Islet precursor cell (in vitro differentiated cells): ENCODE results near the gene VHLL.
"Not testable (repeated sequence)": the region's sequence is repeated elsewhere in the genome, so short reads cannot be mapped to it uniquely, and the experiment has no call there.

ENCODE experiments used
- DNase-seq: peaks from one replicate; pipeline ENCODE4 v3.0.0-alpha.2; 2018

VHLL gene

GRCh38 chr1:156298852-156299357 is at the start of gene VHLL:
Gene VHLL (minus strand): TSS chr1:156299307. CDS start chr1:156299189, 118 bp downstream.
- DNase-seq: no peak

GRCh38 chr1:156347331-156347730 is 48.2 kb upstream of the VHLL start:
- no peak for DNase-seq

- peak; percentile 88 for DNase-seq
Measured at GRCh38 chr1:156346636-156347035, 47.5 kb upstream of the VHLL start.

GRCh38 chr1:156346035-156346434 is 46.9 kb upstream of the VHLL start:
- not testable (repeated sequence) for DNase-seq

- no peak for DNase-seq
Measured at GRCh38 chr1:156344409-156344808, 45.3 kb upstream of the VHLL start.

GRCh38 chr1:156342166-156342955 is 43.3 kb upstream of the VHLL start:
- no peak for DNase-seq

GRCh38 chr1:156338180-156338976 is 39.3 kb upstream of the VHLL start, which contains the start of the genes CCT3 and TSACC:
Gene CCT3 (minus strand): TSS chr1:156338292. CDS start chr1:156338184, 108 bp downstream.
Gene TSACC (plus strand): TSS chr1:156338526. CDS start chr1:156339758, 1,232 bp downstream.
- peak; percentile 100 for DNase-seq

- no peak for DNase-seq
Measured at GRCh38 chr1:156337888-156338179, 38.7 kb upstream of the VHLL start.

- DNase-seq: no peak
Measured at GRCh38 chr1:156337052-156337887, 38.2 kb upstream of the VHLL start.

GRCh38 chr1:156336242-156336641 is 37.1 kb upstream of the VHLL start:
- DNase-seq: no peak

GRCh38 chr1:156323179-156323578 is 24.1 kb upstream of the VHLL start:
- DNase-seq: not testable (repeated sequence)

GRCh38 chr1:156320560-156320959 is 21.5 kb upstream of the VHLL start:
- no peak for DNase-seq

- DNase-seq: no peak
Measured at GRCh38 chr1:156319664-156320063, 20.6 kb upstream of the VHLL start.

- DNase-seq: no peak
Measured at GRCh38 chr1:156316909-156317308, 17.8 kb upstream of the VHLL start.

- DNase-seq: no peak
Measured at GRCh38 chr1:156310962-156311361, 11.9 kb upstream of the VHLL start.

- DNase-seq: no peak
Measured at GRCh38 chr1:156308078-156308477, 9.0 kb upstream of the VHLL start.

- DNase-seq: no peak
Measured at GRCh38 chr1:156305215-156305614, 6.1 kb upstream of the VHLL start.

- no peak for DNase-seq
Measured at GRCh38 chr1:156303241-156303640, 4.1 kb upstream of the VHLL start.

GRCh38 chr1:156295391-156295947 is 3.6 kb downstream of the VHLL start, which contains the start of gene GLMP:
Gene GLMP (minus strand): TSS chr1:156295679. CDS start chr1:156295645, 34 bp downstream.
- DNase-seq: peak; percentile 67

- DNase-seq: no peak
Measured at GRCh38 chr1:156293895-156294294, 5.2 kb downstream of the VHLL start.

- DNase-seq: no peak
Measured at GRCh38 chr1:156293098-156293434, 6.0 kb downstream of the VHLL start.

- peak; percentile 99 for DNase-seq
Measured at GRCh38 chr1:156291226-156292061, 7.7 kb downstream of the VHLL start.
